Neural progenitor cell (in vitro differentiated cells): ENCODE data around the gene MYO10. TPM values are rescaled to one million over a fixed set of nuclear protein-coding genes. Genes with fewer than 3 reads are reported as not detected.

Experiments used
- DNase-seq: peaks from one replicate; pipeline ENCODE4 v3.0.0-alpha.2; 2016; ENCODE audit warnings: low spot score
- H2AFZ ChIP-seq: fragments of 200-600 bp; sonication (generic); replicated peaks from 2 replicates; pipeline ENCODE4 v1.6.1; 2016; ENCODE audit warnings: antibody characterized with exemption
- H3F3A ChIP-seq: fragments of 200-600 bp; sonication (generic); 2 replicates; pipeline ENCODE4 v1.6.1; 2016; ENCODE audit warnings: antibody characterized with exemption, low read depth
- H3K27ac ChIP-seq: fragments of 200-600 bp; sonication (generic); 2 replicates; pipeline ENCODE4 v1.5.1; 2016; ENCODE audit warnings: mild to moderate bottlenecking
- H3K27me3 ChIP-seq: fragments of 200-600 bp; sonication (generic); 2 replicates; pipeline ENCODE4 v1.6.1; 2016; ENCODE audit warnings: mild to moderate bottlenecking, moderate library complexity
- H3K36me3 ChIP-seq: fragments of 200-600 bp; sonication (generic); 2 replicates; pipeline ENCODE4 v1.5.1; 2016
- H3K4me1 ChIP-seq: fragments of 200-600 bp; sonication (generic); 2 replicates; pipeline ENCODE4 v1.6.1; 2016; ENCODE audit warnings: mixed run types
- H3K4me2 ChIP-seq: fragments of 200-600 bp; sonication (generic); 2 replicates; pipeline ENCODE4 v1.6.1; 2016
- H3K4me3 ChIP-seq: fragments of 200-600 bp; sonication (generic); 2 replicates; pipeline ENCODE4 v1.5.1; 2016
- H3K79me2 ChIP-seq: fragments of 200-600 bp; sonication (generic); 2 replicates; pipeline ENCODE4 v1.6.1; 2016; ENCODE audit warnings: low read depth
- H3K9ac ChIP-seq: fragments of 200-600 bp; sonication (generic); 2 replicates; pipeline ENCODE4 v1.6.1; 2016
- H3K9me3 ChIP-seq: fragments of 200-600 bp; sonication (generic); 2 replicates; pipeline ENCODE4 v1.5.1; 2016; ENCODE audit warnings: low read depth
- H4K20me1 ChIP-seq: fragments of 200-600 bp; sonication (generic); 2 replicates; pipeline ENCODE4 v1.6.1; 2016; ENCODE audit warnings: low read depth
- H3K27ac Mint-ChIP-seq: 3 replicates; pipeline ENCODE4 v1.8.0; 2021; ENCODE audit warnings: mixed read lengths
- H3K27me3 Mint-ChIP-seq: 2 replicates; pipeline ENCODE4 v1.8.0; 2022; ENCODE audit warnings: low read depth, mild to moderate bottlenecking, inconsistent platforms, moderate library complexity, mixed read lengths; ENCODE audit not compliant: insufficient read depth
- H3K36me3 Mint-ChIP-seq: 3 replicates; pipeline ENCODE4 v1.8.0; 2021; ENCODE audit warnings: mixed read lengths
- H3K4me1 Mint-ChIP-seq: 3 replicates; pipeline ENCODE4 v1.8.0; 2021; ENCODE audit warnings: mixed read lengths
- H3K4me3 Mint-ChIP-seq: 3 replicates; pipeline ENCODE4 v1.8.0; 2021; ENCODE audit warnings: mild to moderate bottlenecking, moderate library complexity, mixed read lengths
- H3K9me3 Mint-ChIP-seq: 3 replicates; pipeline ENCODE4 v1.8.0; 2020; ENCODE audit warnings: mixed read lengths
- CTCF ChIP-seq: fragments of 200-600 bp; sonication (generic); IDR thresholded peaks from 2 replicates; pipeline ENCODE4 v1.5.1; 2017; ENCODE audit warnings: antibody characterized with exemption, mild to moderate bottlenecking
- EZH2 ChIP-seq: fragments of 200-600 bp; sonication (generic); IDR thresholded peaks from 2 replicates; pipeline ENCODE4 v1.6.1; 2017; ENCODE audit warnings: antibody characterized with exemption, mild to moderate bottlenecking, moderate library complexity
- EZH2phosphoT487 ChIP-seq: fragments of 200-600 bp; sonication (generic); IDR thresholded peaks from 2 replicates; pipeline ENCODE4 v1.6.1; 2017; ENCODE audit warnings: antibody characterized with exemption
- total RNA-seq: library from RNA; depleted of rRNA; stranded (reverse); fragments of >200 nt; gene quantifications from 2 replicates; pipeline ENCODE4 v1.2.3, GENCODE V29; 2015; ENCODE audit warnings: low replicate concordance

Gene MYO10
- total RNA-seq, 1 donor from 2014 or later = 39.1 TPM

- peaks cover 6% of the 10 kb centered on the region for H3K36me3 ChIP-seq
- no peak overlapping the region for H3K9ac ChIP-seq
- Mint-ChIP-seq H3K4me1 (peaks cover 18% of the 10 kb centered on the region), H3K27me3 (peaks cover 2% of the 10 kb centered on the region), H3K27ac (no peak overlapping the region), H3K36me3 (peaks cover 9% of the 10 kb centered on the region), H3K9me3 (no peaks in the 10 kb centered on the region), H3K4me3 (no peak overlapping the region)
- DNase-seq = no peak
- no peak overlapping the region for H2AFZ ChIP-seq
- H3K27me3 ChIP-seq = no peaks in the 10 kb centered on the region
- peaks cover 19% of the 10 kb centered on the region for H3K4me1 ChIP-seq
- H3K27ac ChIP-seq = no peak overlapping the region
- peaks cover 11% of the 10 kb centered on the region for H3F3A ChIP-seq
- no peak overlapping the region for H3K4me3 ChIP-seq
- no peak overlapping the region for H3K4me2 ChIP-seq
- H3K9me3 ChIP-seq = no peaks in the 10 kb centered on the region
- peaks cover 11% of the 10 kb centered on the region for H4K20me1 ChIP-seq
- TF ChIP-seq CTCF (no peak), EZH2phosphoT487 (no peak), EZH2 (no peak)
- H3K79me2 ChIP-seq = peaks cover 24% of the 10 kb centered on the region
Measured at GRCh38 chr5:16812911-16813310, 123.2 kb downstream of the MYO10 start.

DNA sequence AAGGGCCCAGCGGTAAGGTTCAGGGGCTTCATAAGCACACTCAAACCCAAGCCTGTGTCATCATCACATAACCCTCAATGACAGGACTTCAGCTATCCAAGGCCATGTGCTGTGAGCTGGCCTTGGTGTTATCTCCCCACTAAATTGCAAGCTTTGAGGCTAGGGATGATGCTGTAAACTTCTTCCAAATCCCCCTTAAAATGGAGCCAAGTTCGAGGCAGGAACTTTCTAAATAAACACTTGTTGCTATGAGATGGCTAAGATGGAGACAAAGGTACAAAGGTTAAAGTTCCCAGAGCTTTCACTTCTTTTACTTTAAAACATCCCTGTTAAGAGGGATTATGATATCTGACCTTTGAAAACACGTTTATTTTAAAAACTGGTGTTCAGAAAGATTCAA lies 123.6 kb downstream of the MYO10 start:
- Histone ChIP-seq H3K36me3 (peaks cover 4% of the 10 kb centered on the region), H3K4me3 (no peak overlapping the region), H2AFZ (no peak overlapping the region), H3K79me2 (peaks cover 28% of the 10 kb centered on the region), H3K4me2 (no peak overlapping the region), H3K27me3 (no peaks in the 10 kb centered on the region), H3F3A (peaks cover 11% of the 10 kb centered on the region), H3K27ac (no peak overlapping the region), H4K20me1 (peaks cover 16% of the 10 kb centered on the region), H3K9me3 (no peaks in the 10 kb centered on the region), H3K4me1 (peaks cover 22% of the 10 kb centered on the region), H3K9ac (no peak overlapping the region)
- TF ChIP-seq EZH2phosphoT487 (no peak), EZH2 (no peak), CTCF (no peak)
- Mint-ChIP-seq H3K9me3 (no peaks in the 10 kb centered on the region), H3K36me3 (peaks cover 7% of the 10 kb centered on the region), H3K27ac (no peak overlapping the region), H3K4me3 (no peak overlapping the region), H3K27me3 (peaks cover 2% of the 10 kb centered on the region), H3K4me1 (peaks cover 18% of the 10 kb centered on the region)
- no peak for DNase-seq

DNA sequence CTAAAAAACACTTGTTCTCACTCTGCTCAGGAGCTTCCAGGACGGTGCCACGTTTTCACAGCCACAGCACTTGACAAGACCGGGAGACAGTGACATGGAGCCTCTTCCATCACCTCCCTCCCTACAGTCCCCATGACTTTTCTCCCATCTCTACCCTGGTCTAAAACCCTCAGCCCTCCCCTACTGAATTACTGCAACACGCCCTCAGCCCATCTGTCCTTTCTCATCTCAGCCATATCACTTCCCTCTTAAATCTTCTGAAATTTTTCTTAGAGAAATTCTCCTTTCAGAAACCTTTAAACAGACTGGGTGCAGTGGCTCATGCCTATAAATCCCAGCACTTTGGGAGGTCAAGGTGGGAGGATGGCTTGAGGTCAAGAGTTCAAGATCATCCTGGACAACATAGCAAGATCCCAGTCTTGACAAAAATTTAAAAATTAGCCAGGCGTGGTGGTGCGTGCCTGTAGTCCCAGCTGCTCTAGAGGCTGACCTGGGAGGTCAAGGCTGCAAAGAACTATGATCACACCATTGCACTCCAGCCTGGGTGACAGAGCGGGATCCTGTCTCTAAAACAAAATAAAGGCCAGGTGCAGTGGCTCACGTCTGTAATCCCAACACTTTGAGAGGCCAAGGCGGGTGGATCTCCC lies 125.8 kb downstream of the MYO10 start:
- H3K9me3 ChIP-seq = no peaks in the 10 kb centered on the region
- no peak for DNase-seq
- no peak overlapping the region for H3K4me2 ChIP-seq
- peak overlapping the region; percentile 24 for H3K27ac ChIP-seq
- no peaks in the 10 kb centered on the region for H3K36me3 ChIP-seq
- H3K79me2 ChIP-seq = peaks cover 43% of the 10 kb centered on the region
- no peak for TF ChIP-seq CTCF
- no peak for TF ChIP-seq EZH2phosphoT487
- no peak for TF ChIP-seq EZH2
- H3K9ac ChIP-seq = no peak overlapping the region
- peaks cover 11% of the 10 kb centered on the region for H3F3A ChIP-seq
- H3K9me3 Mint-ChIP-seq = no peaks in the 10 kb centered on the region
- peaks cover 18% of the 10 kb centered on the region for H3K4me1 Mint-ChIP-seq
- H4K20me1 ChIP-seq = peaks cover 16% of the 10 kb centered on the region
- no peaks in the 10 kb centered on the region for H3K27me3 ChIP-seq
- peaks cover 2% of the 10 kb centered on the region for H3K27me3 Mint-ChIP-seq
- peaks cover 5% of the 10 kb centered on the region for H3K36me3 Mint-ChIP-seq
- H3K27ac Mint-ChIP-seq = peak overlapping the region; percentile 55
- peaks cover 22% of the 10 kb centered on the region for H3K4me1 ChIP-seq
- no peak overlapping the region for H2AFZ ChIP-seq
- H3K4me3 Mint-ChIP-seq = no peak overlapping the region
- H3K4me3 ChIP-seq = no peak overlapping the region
